Activated CD4-positive, alpha-beta T cell treated with anti-CD3 and anti-CD28 coated beads for 36 hours (primary cell): Measurements from ENCODE around the gene NDUFB4. TPM values are rescaled to one million over a fixed set of nuclear protein-coding genes. Genes with fewer than 3 reads are reported as not detected.
A peak's percentile ranks its signal among the peaks of the same experiment; 100 is the strongest.
"Not testable (repeated sequence)": the region's sequence is repeated elsewhere in the genome, so short reads cannot be mapped to it uniquely, and the experiment has no call there.

Experiments
- ATAC-seq: fragments of 200-7000 bp; cut with Tn5 transposase; one replicate; pipeline ENCODE4 v1.10.0; 2021; ENCODE audit warnings: mild to moderate bottlenecking, moderate library complexity
- CTCF ChIA-PET: fragments of 350-600 bp; sonication (Branson Sonifier 250); formaldehyde crosslinking; loops from one replicate; lab custom pipeline; 2021; ENCODE audit warnings: antibody characterized with exemption; lab: Charles Lee
- POLR2A ChIA-PET: fragments of 350-600 bp; sonication (Branson Sonifier 250); formaldehyde crosslinking; loops from one replicate; lab custom pipeline; 2021; ENCODE audit warnings: antibody characterized with exemption, inconsistent platforms; lab: Charles Lee
- DNase-seq: peaks from one replicate; pipeline ENCODE4 v3.0.0-alpha.2; 2020
- H3K27ac Mint-ChIP-seq: one replicate; pipeline ENCODE4 v1.8.0; 2021; ENCODE audit warnings: mixed read lengths
- H3K27me3 Mint-ChIP-seq: one replicate; pipeline ENCODE4 v1.8.0; 2021; ENCODE audit warnings: mixed read lengths
- H3K36me3 Mint-ChIP-seq: one replicate; pipeline ENCODE4 v1.8.0; 2021; ENCODE audit warnings: low read depth, mixed read lengths
- H3K4me1 Mint-ChIP-seq: one replicate; pipeline ENCODE4 v1.8.0; 2021; ENCODE audit warnings: mixed read lengths
- H3K4me3 Mint-ChIP-seq: one replicate; pipeline ENCODE4 v1.8.0; 2021; ENCODE audit warnings: mild to moderate bottlenecking, moderate library complexity, mixed read lengths
- H3K9me3 Mint-ChIP-seq: one replicate; pipeline ENCODE4 v1.8.0; 2021; ENCODE audit warnings: low read depth, mixed read lengths
- intact Hi-C, 2 experiments: fragments of 100-400 bp; cut with DNase I in 1 of 2; cut with micrococcal nuclease in 1 of 2; formaldehyde crosslinking; loops; one replicate each; pipeline versions ENCODE4 v1.14.2 to v1.15.1; 2022 to 2024; cut with DNase I, micrococcal nuclease
- total RNA-seq, 2 experiments: library from RNA; stranded (reverse); gene quantifications; one replicate each; pipeline ENCODE4 v1.2.3, GENCODE V29; 2021

The NDUFB4 gene
- total RNA-seq, 2 experiments from 2014 or later, result 157 to 186 TPM

- intact Hi-C loops, result no loop called here
These were observed 19.9 kb downstream of the NDUFB4 start for GRCh38 chr3:120615847-120616609.

GRCh38 chr3:120616745-120617144 is 20.6 kb downstream of the NDUFB4 start:
- POLR2A ChIA-PET, H3K9me3 Mint-ChIP-seq, ATAC-seq, H3K4me1 Mint-ChIP-seq, H3K27me3 Mint-ChIP-seq, intact Hi-C loops, CTCF ChIA-PET, DNase-seq, H3K36me3 Mint-ChIP-seq, H3K27ac Mint-ChIP-seq, H3K4me3 Mint-ChIP-seq: not testable (repeated sequence)

More at GRCh38 chr3:120615847-120616609, 19.9 kb downstream of the NDUFB4 start:
- H3K36me3 Mint-ChIP-seq, result no peaks in the 10 kb centered on the region
- H3K4me1 Mint-ChIP-seq, result no peaks in the 10 kb centered on the region
- ATAC-seq (no peak), DNase-seq (no peak)
- POLR2A ChIA-PET, result no interaction called here
- no peak overlapping the region for H3K4me3 Mint-ChIP-seq
- H3K27ac Mint-ChIP-seq, result no peak overlapping the region
- H3K9me3 Mint-ChIP-seq, result no peaks in the 10 kb centered on the region
- CTCF ChIA-PET, result no interaction called here
- no peaks in the 10 kb centered on the region for H3K27me3 Mint-ChIP-seq

DNA sequence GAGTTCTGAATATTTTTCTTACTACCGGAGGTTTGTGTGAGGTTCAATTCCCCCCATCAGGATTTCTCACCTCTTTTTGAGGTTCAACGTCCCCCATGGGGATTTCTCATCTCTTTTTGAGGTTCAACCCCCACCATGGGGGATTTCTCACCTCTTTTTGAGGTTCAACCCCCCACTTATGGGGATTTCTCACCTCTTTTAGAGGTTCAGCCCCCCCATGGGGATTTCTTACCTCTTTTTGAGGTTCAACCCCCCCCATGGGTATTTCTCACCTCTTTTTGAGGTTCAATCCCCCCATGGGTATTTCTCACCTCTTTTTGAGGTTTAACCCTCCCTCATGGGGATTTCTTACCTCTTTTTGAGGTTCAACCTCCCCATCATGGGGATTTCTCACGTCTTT is 26.3 kb downstream of the NDUFB4 start:
- POLR2A ChIA-PET, result no interaction called here
- ATAC-seq (no peak), DNase-seq (no peak)
- no peaks in the 10 kb centered on the region for H3K4me1 Mint-ChIP-seq
- intact Hi-C loops, result no loop called here
- H3K9me3 Mint-ChIP-seq, result peaks cover 14% of the 10 kb centered on the region
- CTCF ChIA-PET, result interaction anchor here (0.8 to 0.9 kb wide), 2 partner anchors 23 to 65 kb away, joined by 3 read pairs; no protein-coding TSS in a partner anchor
- H3K36me3 Mint-ChIP-seq, result peaks cover 5% of the 10 kb centered on the region
- H3K27ac Mint-ChIP-seq, result no peak overlapping the region
- no peaks in the 10 kb centered on the region for H3K27me3 Mint-ChIP-seq
- no peak overlapping the region for H3K4me3 Mint-ChIP-seq

DNA sequence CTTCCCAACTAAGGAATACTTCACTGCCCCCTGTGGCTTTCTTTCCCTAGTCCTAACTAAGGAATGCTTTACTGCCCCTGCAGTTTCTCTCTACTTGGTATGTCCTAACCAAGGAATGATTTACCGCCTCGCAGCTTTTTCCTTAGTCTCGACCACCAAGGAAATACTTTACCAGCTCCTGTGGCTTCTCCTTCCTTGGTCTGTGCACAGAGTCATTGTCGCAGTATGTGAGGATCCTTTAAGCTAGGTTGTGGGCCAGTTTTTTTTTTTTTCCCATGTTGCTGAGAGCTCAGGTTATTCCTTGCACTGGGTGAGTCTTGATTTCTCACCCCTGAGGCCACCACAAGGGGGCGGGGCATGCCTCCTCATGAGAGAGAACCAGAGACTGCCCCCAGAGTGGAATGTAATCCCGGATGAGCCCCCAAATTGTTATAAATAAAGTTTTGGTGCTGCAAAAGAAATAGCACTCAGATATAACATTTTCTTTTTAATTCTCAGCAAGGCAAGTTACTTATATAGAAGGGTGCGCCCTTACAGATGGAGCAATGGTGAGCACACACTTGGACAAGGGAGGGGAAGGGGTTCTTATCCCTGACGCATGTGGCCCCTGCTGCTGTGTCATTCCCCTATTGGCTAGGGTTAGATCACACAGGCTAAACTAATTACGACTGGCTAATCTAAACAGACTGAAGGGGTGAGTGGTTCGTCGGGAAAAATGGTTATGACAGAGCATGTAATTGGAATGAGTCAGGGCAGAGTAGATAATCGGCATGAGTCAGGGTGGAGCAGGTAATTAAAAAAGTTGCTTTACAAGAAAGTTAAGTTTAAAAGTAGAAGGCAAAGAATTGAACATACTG is 27.0 kb downstream of the NDUFB4 start:
- no peak overlapping the region for H3K4me3 Mint-ChIP-seq
- intact Hi-C loops, result no loop called here
- ATAC-seq (no peak), DNase-seq (peak; percentile 37)
- no peaks in the 10 kb centered on the region for H3K4me1 Mint-ChIP-seq
- CTCF ChIA-PET, result interaction anchor here (0.9 kb wide), 1 partner anchor 23 kb away, joined by 3 read pairs; no protein-coding TSS in a partner anchor
- H3K36me3 Mint-ChIP-seq, result peaks cover 5% of the 10 kb centered on the region
- no peak overlapping the region for H3K27ac Mint-ChIP-seq
- H3K9me3 Mint-ChIP-seq, result peaks cover 14% of the 10 kb centered on the region
- POLR2A ChIA-PET, result no interaction called here
- no peaks in the 10 kb centered on the region for H3K27me3 Mint-ChIP-seq

- Mint-ChIP-seq H3K36me3 (peaks cover 5% of the 10 kb centered on the region), H3K4me1 (no peaks in the 10 kb centered on the region), H3K4me3 (no peak overlapping the region), H3K27me3 (no peaks in the 10 kb centered on the region), H3K27ac (no peak overlapping the region), H3K9me3 (peaks cover 14% of the 10 kb centered on the region)
- intact Hi-C loops, result no loop called here
- DNase-seq (no peak), ATAC-seq (no peak)
- ChIA-PET CTCF (no interaction called here), POLR2A (no interaction called here)
These were observed 27.6 kb downstream of the NDUFB4 start for GRCh38 chr3:120623727-120624093.

- no peaks in the 10 kb centered on the region for H3K27me3 Mint-ChIP-seq
- ATAC-seq (no peak), DNase-seq (no peak)
- ChIA-PET POLR2A (no interaction called here), CTCF (no interaction called here)
- no peak overlapping the region for H3K4me3 Mint-ChIP-seq
- H3K27ac Mint-ChIP-seq, result no peak overlapping the region
- peaks cover 14% of the 10 kb centered on the region for H3K9me3 Mint-ChIP-seq
- no peaks in the 10 kb centered on the region for H3K4me1 Mint-ChIP-seq
- intact Hi-C loops, result no loop called here
- H3K36me3 Mint-ChIP-seq, result peaks cover 5% of the 10 kb centered on the region
These were observed 29.0 kb downstream of the NDUFB4 start for GRCh38 chr3:120625159-120625586.

- peaks cover 1% of the 10 kb centered on the region for H3K36me3 Mint-ChIP-seq
- POLR2A ChIA-PET, result no interaction called here
- ATAC-seq, result no peak
These were observed 38.4 kb downstream of the NDUFB4 start for GRCh38 chr3:120634539-120634938.

DNA sequence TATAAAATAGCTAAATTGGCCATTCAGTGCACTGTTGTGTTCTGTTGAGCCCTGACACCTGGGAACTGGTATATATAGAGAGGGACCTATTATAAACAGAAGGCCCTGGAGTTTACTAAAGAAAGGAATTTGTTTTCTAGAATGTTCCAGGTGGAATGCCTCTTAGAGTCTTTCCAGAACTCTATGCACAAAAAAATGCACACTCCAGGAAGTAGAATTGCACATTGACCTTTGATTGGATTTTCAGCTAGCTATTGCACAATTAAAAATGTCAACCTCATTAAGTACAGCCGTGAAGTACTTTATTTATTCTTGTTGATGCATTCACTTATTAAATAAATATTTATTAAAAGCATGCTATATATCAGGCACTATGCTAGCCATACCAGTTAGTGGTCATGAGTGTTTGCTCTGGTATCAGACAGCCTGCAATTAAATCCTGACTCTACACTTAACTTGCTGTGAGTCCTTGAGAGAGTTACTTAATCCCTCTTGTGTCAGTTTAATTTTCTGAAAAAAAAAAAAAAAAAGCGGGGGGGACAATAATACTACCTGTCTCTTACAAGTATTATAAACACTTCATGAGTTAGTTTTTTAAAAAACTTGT is 40.8 kb downstream of the NDUFB4 start:
- Mint-ChIP-seq H3K4me1 (peaks cover 10% of the 10 kb centered on the region), H3K4me3 (no peak overlapping the region), H3K27ac (no peak overlapping the region), H3K9me3 (peaks cover 5% of the 10 kb centered on the region), H3K36me3 (peaks cover 1% of the 10 kb centered on the region), H3K27me3 (no peaks in the 10 kb centered on the region)
- ChIA-PET POLR2A (no interaction called here), CTCF (no interaction called here)
- ATAC-seq, result no peak
- intact Hi-C loops, result no loop called here
- no peak for DNase-seq

More at GRCh38 chr3:120634539-120634938, 38.4 kb downstream of the NDUFB4 start:
- H3K4me3 Mint-ChIP-seq, result no peak overlapping the region
- no peaks in the 10 kb centered on the region for H3K27me3 Mint-ChIP-seq
- peaks cover under 1% of the 10 kb centered on the region for H3K4me1 Mint-ChIP-seq
- CTCF ChIA-PET, result interaction anchor here (0.9 kb wide), 1 partner anchor 8 kb away, joined by 3 read pairs; no protein-coding TSS in a partner anchor
- H3K27ac Mint-ChIP-seq, result no peak overlapping the region
- no peak for DNase-seq
- H3K9me3 Mint-ChIP-seq, result peaks cover 8% of the 10 kb centered on the region
- intact Hi-C loops, result no loop called here

DNA sequence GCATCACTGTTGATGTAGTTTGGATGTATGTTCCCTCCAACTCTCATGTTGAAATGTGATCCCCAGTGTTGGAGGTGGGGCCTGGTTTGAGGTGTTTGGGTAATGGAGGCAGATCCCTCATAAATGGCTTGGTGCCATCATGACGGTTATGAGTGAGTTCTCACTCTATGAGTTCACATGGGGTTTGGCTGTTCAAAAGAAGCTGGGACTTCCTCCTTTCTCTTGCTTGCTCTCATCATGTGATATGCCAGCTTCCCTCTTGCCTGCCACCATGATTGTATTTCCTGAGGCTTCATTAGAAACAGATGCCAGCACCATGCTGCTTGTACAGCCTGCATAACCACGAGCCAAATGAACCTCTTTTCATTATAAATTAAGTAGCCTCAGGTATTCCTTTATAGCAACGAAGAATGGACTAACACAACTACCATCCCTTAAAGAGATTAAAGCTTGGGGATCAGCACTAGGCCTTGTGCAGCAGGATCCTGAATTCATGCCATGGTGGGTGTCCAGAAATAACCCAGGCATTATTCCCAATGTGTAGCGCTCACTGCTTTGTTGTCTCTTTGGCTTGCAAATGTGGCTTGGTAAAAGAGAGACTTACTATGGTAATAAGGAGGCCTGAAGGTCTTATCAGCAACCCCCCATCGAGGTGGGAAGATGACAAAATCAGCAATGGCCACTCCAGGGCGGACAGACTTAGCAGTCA is 41.9 kb downstream of the NDUFB4 start:
- Mint-ChIP-seq H3K9me3 (peaks cover 5% of the 10 kb centered on the region), H3K27ac (no peak overlapping the region), H3K27me3 (no peaks in the 10 kb centered on the region), H3K36me3 (peaks cover 1% of the 10 kb centered on the region), H3K4me1 (peaks cover 10% of the 10 kb centered on the region), H3K4me3 (no peak overlapping the region)
- ATAC-seq (no peak), DNase-seq (no peak)
- ChIA-PET CTCF (interaction anchor here (1.1 kb wide), 1 partner anchor 157 kb away, joined by 3 read pairs; no protein-coding TSS in a partner anchor), POLR2A (no interaction called here)
- intact Hi-C loops, result no loop called here

- H3K4me3 Mint-ChIP-seq, intact Hi-C loops: not testable (repeated sequence)
These were observed 42.7 kb downstream of the NDUFB4 start for GRCh38 chr3:120638820-120639219.

DNA sequence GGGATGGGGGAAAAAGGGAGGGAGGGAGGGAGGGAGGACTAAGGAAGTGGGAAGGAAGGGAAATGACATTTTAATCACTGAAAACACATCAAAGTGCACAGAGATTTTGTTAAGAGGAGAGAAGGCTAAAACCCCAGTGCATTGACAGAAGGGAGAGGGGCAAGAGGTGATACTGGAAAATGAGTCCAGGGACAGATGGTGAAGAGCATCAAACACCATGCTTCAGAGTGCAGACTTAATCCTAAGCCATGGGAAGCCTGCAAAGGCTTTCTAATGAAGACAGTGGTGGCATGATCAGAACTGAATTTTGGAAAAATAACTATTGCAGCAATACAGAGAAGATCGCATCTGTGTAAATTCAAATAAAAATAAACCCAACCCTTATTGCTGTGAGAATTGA is 44.1 kb downstream of the NDUFB4 start:
- no peak overlapping the region for H3K4me3 Mint-ChIP-seq
- ChIA-PET POLR2A (no interaction called here), CTCF (no interaction called here)
- peaks cover 10% of the 10 kb centered on the region for H3K4me1 Mint-ChIP-seq
- H3K27ac Mint-ChIP-seq, result no peak overlapping the region
- intact Hi-C loops, result no loop called here
- no peak for DNase-seq
- no peak for ATAC-seq
- H3K27me3 Mint-ChIP-seq, result no peaks in the 10 kb centered on the region
- H3K9me3 Mint-ChIP-seq, result peaks cover 5% of the 10 kb centered on the region
- H3K36me3 Mint-ChIP-seq, result peaks cover 1% of the 10 kb centered on the region

More at GRCh38 chr3:120638820-120639219, 42.7 kb downstream of the NDUFB4 start:
- H3K36me3 Mint-ChIP-seq, ATAC-seq, H3K9me3 Mint-ChIP-seq, POLR2A ChIA-PET, DNase-seq, H3K27ac Mint-ChIP-seq, H3K4me1 Mint-ChIP-seq, H3K27me3 Mint-ChIP-seq: not testable (repeated sequence)
- CTCF ChIA-PET, result interaction anchor here (1.1 kb wide), 1 partner anchor 156 kb away, joined by 3 read pairs; no protein-coding TSS in a partner anchor
